HepG2 (cell line): ENCODE measurements around the gene MRPL27. TPM values are rescaled to one million over a fixed set of nuclear protein-coding genes. Genes with fewer than 3 reads are reported as not detected.

Experiments used
- CENPBD1 ChIP-seq: sonication (generic); formaldehyde crosslinking; IDR thresholded peaks from 2 replicates; pipeline ENCODE4 v1.8.0; 2022; ENCODE audit warnings: missing genetic modification reagents, low read depth, mild to moderate bottlenecking, borderline replicate concordance
- GZF1 ChIP-seq: sonication (generic); formaldehyde crosslinking; IDR thresholded peaks from 2 replicates; pipeline ENCODE4 v1.5.1; 2020; ENCODE audit warnings: mild to moderate bottlenecking, missing genetic modification reagents
- HES4 ChIP-seq: sonication (generic); formaldehyde crosslinking; IDR thresholded peaks from 2 replicates; pipeline ENCODE4 v1.9.0; 2021; ENCODE audit warnings: mild to moderate bottlenecking, missing genetic modification reagents, borderline replicate concordance
- HIVEP1 ChIP-seq: sonication (generic); formaldehyde crosslinking; IDR thresholded peaks from 2 replicates; pipeline ENCODE4 v1.4.0; 2020; ENCODE audit warnings: mild to moderate bottlenecking, missing genetic modification reagents
- MBD4 ChIP-seq: IDR thresholded peaks from 2 replicates; pipeline ENCODE4 v1.6.1; 2012; ENCODE audit warnings: low read length, inconsistent platforms, borderline replicate concordance
- RXRA ChIP-seq: sonication (generic); formaldehyde crosslinking; IDR thresholded peaks from 2 replicates; pipeline ENCODE4 v1.5.1; 2020; ENCODE audit warnings: missing genetic modification reagents
- SKI ChIP-seq: fragments of 450-650 bp; IDR thresholded peaks from one replicate; pipeline ENCODE4 v1.6.1; 2018; ENCODE audit warnings: mild to moderate bottlenecking; ENCODE audit not compliant: partially characterized antibody
- SMAD1 ChIP-seq: sonication (generic); formaldehyde crosslinking; IDR thresholded peaks from 2 replicates; pipeline ENCODE4 v1.4.0; 2020; ENCODE audit warnings: missing genetic modification reagents, low read depth, mild to moderate bottlenecking, borderline replicate concordance
- SNAI1 ChIP-seq: sonication (generic); formaldehyde crosslinking; IDR thresholded peaks from 2 replicates; pipeline ENCODE4 v1.5.0; 2020; ENCODE audit warnings: mild to moderate bottlenecking, missing genetic modification reagents, borderline replicate concordance
- SRSF9 ChIP-seq: fragments of 200-400 bp; formaldehyde crosslinking; IDR thresholded peaks from 2 replicates; pipeline ENCODE4 v1.6.1; 2018; ENCODE audit warnings: borderline replicate concordance, mild to moderate bottlenecking, low read depth, low read length; ENCODE audit not compliant: insufficient read depth, poor library complexity, severe bottlenecking
- USF2 ChIP-seq, 2 experiments: sonication (generic) in 1 of 2; formaldehyde crosslinking in 1 of 2; IDR thresholded peaks; 2 replicates each; pipeline versions ENCODE4 v1.5.1 to v1.6.1; 2011 to 2020; ENCODE audit warnings: borderline replicate concordance in 1 of 2, low read depth in 1 of 2, low read length in 1 of 2, mild to moderate bottlenecking in 1 of 2, missing genetic modification reagents in 1 of 2, moderate library complexity in 1 of 2
- ZBTB14 ChIP-seq: sonication (generic); formaldehyde crosslinking; IDR thresholded peaks from 2 replicates; pipeline ENCODE4 v1.4.0; 2020; ENCODE audit warnings: missing genetic modification reagents
- ZBTB40 ChIP-seq, 2 experiments: fragments of 450-650 bp in 1 of 2; sonication (generic) in 1 of 2; formaldehyde crosslinking in 1 of 2; IDR thresholded peaks; 2 replicates each; pipeline versions ENCODE4 v1.6.1 to v1.8.0; 2016 to 2022; ENCODE audit warnings: antibody characterized with exemption in 1 of 2, mild to moderate bottlenecking in 1 of 2, missing genetic modification reagents in 1 of 2
- ZNF30 ChIP-seq: sonication (generic); formaldehyde crosslinking; IDR thresholded peaks from 2 replicates; pipeline ENCODE4 v1.5.0; 2020; ENCODE audit warnings: mild to moderate bottlenecking, missing genetic modification reagents
- polyA plus RNA-seq, 8 experiments: library from polyadenylated mRNA; depleted of rRNA in 3 of 8; stranded (reverse) in 7 of 8; unstranded in 1 of 8; fragments of >200 nt; fragmentation: Illumina TruSeq in 4 of 8; extraction: Trizol in 4 of 8; gene quantifications; 2 replicates each; pipeline versions ENCODE4 v1.2.1 to v1.2.3, GENCODE V29; 2011 to 2016; ENCODE audit warnings: low read depth in 4 of 8, missing spikeins in 1 of 8, mixed read lengths in 1 of 8; ENCODE audit not compliant: insufficient read depth in 1 of 8
- total RNA-seq, 5 experiments: library from RNA; depleted of rRNA; stranded (reverse); fragments of >200 nt; fragmentation: Illumina TruSeq; extraction: Trizol; gene quantifications; 2 replicates each; pipeline ENCODE4 v1.2.3, GENCODE V29; 2016; ENCODE audit warnings: low read depth in 1 of 5

MRPL27 gene
- total and polyA plus RNA-seq, 2 of the 13 experiments (the other 11 are each of a cell fraction or from before 2014, with no cell fraction given): 137 to 217 TPM

- TF ChIP-seq ZBTB40 (IDR thresholded peaks at IDR 0.05) (no peak), ZBTB40 (CRISPR knock-in tag; IDR thresholded peaks at IDR 0.05) (peak; percentile 95), SNAI1 (CRISPR knock-in tag) (no peak), CENPBD1 (CRISPR knock-in tag) (peak; percentile 90; the same call in 1 of the 2 replicates), GZF1 (peak; percentile 94), RXRA (CRISPR knock-in tag) (peak; percentile 95), SMAD1 (CRISPR knock-in tag) (peak; percentile 93), HIVEP1 (CRISPR knock-in tag) (peak; percentile 93), SKI (peak; percentile 61), ZNF30 (CRISPR knock-in tag) (peak; percentile 42; the same call in 1 of the 2 replicates), HES4 (peak; percentile 99), MBD4 (no peak), SRSF9 (no peak), ZBTB14 (CRISPR knock-in tag) (peak; percentile 64; the same call in 1 of the 2 replicates), USF2 (IDR thresholded peaks at IDR 0.05; ENCODE audit: low read depth, low read length) (no peak), USF2 (CRISPR knock-in tag; IDR thresholded peaks at IDR 0.05; ENCODE audit: borderline replicate concordance) (peak; percentile 43; the same call in 1 of the 2 replicates)
Measured at GRCh38 chr17:50397111-50397918, 24.3 kb upstream of the MRPL27 start, which contains the start of gene LRRC59 (continued).
